IPS-18a (cell line): ENCODE data around the gene P2RX4.
"Not testable (repeated sequence)": the region's sequence is repeated elsewhere in the genome, so short reads cannot be mapped to it uniquely, and the experiment has no call there.

Source experiments
- H3K27ac ChIP-seq: one replicate; pipeline ENCODE4 v1.5.1; 2013; ENCODE audit warnings: low read length
- H3K27me3 ChIP-seq: one replicate; pipeline ENCODE4 v1.6.1; 2013; ENCODE audit warnings: mild to moderate bottlenecking, low read length; ENCODE audit not compliant: control insufficient read depth, insufficient read depth
- H3K36me3 ChIP-seq: one replicate; pipeline ENCODE4 v1.6.1; 2013; ENCODE audit warnings: low read depth, low read length; ENCODE audit not compliant: control insufficient read depth
- H3K4me1 ChIP-seq: one replicate; pipeline ENCODE4 v1.6.1; 2013; ENCODE audit warnings: low read depth, low read length; ENCODE audit not compliant: control insufficient read depth
- H3K4me3 ChIP-seq: one replicate; pipeline ENCODE4 v1.5.1; 2013; ENCODE audit warnings: low read length
- H3K9ac ChIP-seq: one replicate; pipeline ENCODE4 v1.6.1; 2013; ENCODE audit warnings: mild to moderate bottlenecking, low read length, moderate library complexity
- H3K9me3 ChIP-seq: one replicate; pipeline ENCODE4 v1.6.1; 2013; ENCODE audit warnings: low read depth, low read length; ENCODE audit not compliant: control insufficient read depth

The P2RX4 gene

GRCh38 chr12:121190523-121191031 lies 19.4 kb upstream of the P2RX4 start:
- Histone ChIP-seq H3K9ac (no peak overlapping the region), H3K36me3 (no peaks in the 10 kb centered on the region), H3K4me3 (no peak overlapping the region), H3K9me3 (no peaks in the 10 kb centered on the region), H3K27me3 (no peaks in the 10 kb centered on the region), H3K27ac (no peak overlapping the region), H3K4me1 (no peaks in the 10 kb centered on the region)

GRCh38 chr12:121191151-121191550 lies 18.8 kb upstream of the P2RX4 start:
- H3K27ac ChIP-seq: no peak overlapping the region
- no peaks in the 10 kb centered on the region for H3K27me3 ChIP-seq
- no peak overlapping the region for H3K9ac ChIP-seq
- H3K36me3 ChIP-seq: no peaks in the 10 kb centered on the region
- no peaks in the 10 kb centered on the region for H3K9me3 ChIP-seq
- no peaks in the 10 kb centered on the region for H3K4me1 ChIP-seq
- H3K4me3 ChIP-seq: no peak overlapping the region

GRCh38 chr12:121196902-121197301 lies 13.0 kb upstream of the P2RX4 start:
- Histone ChIP-seq H3K9me3 (no peaks in the 10 kb centered on the region), H3K4me3 (no peak overlapping the region), H3K4me1 (no peaks in the 10 kb centered on the region), H3K9ac (no peak overlapping the region), H3K27me3 (no peaks in the 10 kb centered on the region), H3K27ac (no peak overlapping the region), H3K36me3 (no peaks in the 10 kb centered on the region)

- H3K36me3 ChIP-seq: no peaks in the 10 kb centered on the region
- no peaks in the 10 kb centered on the region for H3K9me3 ChIP-seq
- no peaks in the 10 kb centered on the region for H3K27me3 ChIP-seq
- H3K4me3 ChIP-seq: no peak overlapping the region
- H3K27ac ChIP-seq: no peak overlapping the region
- no peak overlapping the region for H3K9ac ChIP-seq
- no peaks in the 10 kb centered on the region for H3K4me1 ChIP-seq
Observed at GRCh38 chr12:121198949-121199348, 11.0 kb upstream of the P2RX4 start.

- H3K36me3 ChIP-seq, H3K9me3 ChIP-seq, H3K27ac ChIP-seq, H3K4me3 ChIP-seq, H3K9ac ChIP-seq, H3K4me1 ChIP-seq, H3K27me3 ChIP-seq: not testable (repeated sequence)
Observed at GRCh38 chr12:121201140-121201539, 8.8 kb upstream of the P2RX4 start.

GRCh38 chr12:121202407-121203355 lies 7.2 kb upstream of the P2RX4 start:
- Histone ChIP-seq H3K4me1 (no peaks in the 10 kb centered on the region), H3K4me3 (no peak overlapping the region), H3K9ac (no peak overlapping the region), H3K9me3 (no peaks in the 10 kb centered on the region), H3K36me3 (no peaks in the 10 kb centered on the region), H3K27ac (no peak overlapping the region), H3K27me3 (no peaks in the 10 kb centered on the region)

- no peak overlapping the region for H3K4me3 ChIP-seq
- no peak overlapping the region for H3K27ac ChIP-seq
- no peaks in the 10 kb centered on the region for H3K9me3 ChIP-seq
- H3K27me3 ChIP-seq: no peaks in the 10 kb centered on the region
- no peaks in the 10 kb centered on the region for H3K36me3 ChIP-seq
- H3K4me1 ChIP-seq: no peaks in the 10 kb centered on the region
- H3K9ac ChIP-seq: no peak overlapping the region
Observed at GRCh38 chr12:121203482-121203881, 6.4 kb upstream of the P2RX4 start.

- Histone ChIP-seq H3K27ac (no peak overlapping the region), H3K4me3 (no peak overlapping the region), H3K4me1 (no peaks in the 10 kb centered on the region)
Observed at GRCh38 chr12:121205491-121205890, 4.4 kb upstream of the P2RX4 start.

GRCh38 chr12:121208571-121208970 lies 1.4 kb upstream of the P2RX4 start:
- not testable (repeated sequence) for H3K4me3 ChIP-seq, H3K36me3 ChIP-seq, H3K4me1 ChIP-seq, H3K27ac ChIP-seq, H3K9ac ChIP-seq, H3K27me3 ChIP-seq, H3K9me3 ChIP-seq

More at GRCh38 chr12:121205491-121205890, 4.4 kb upstream of the P2RX4 start:
- H3K9me3 ChIP-seq: no peaks in the 10 kb centered on the region
- H3K27me3 ChIP-seq: peaks cover 7% of the 10 kb centered on the region
- H3K9ac ChIP-seq: no peak overlapping the region
- H3K36me3 ChIP-seq: no peaks in the 10 kb centered on the region

- Histone ChIP-seq H3K9ac (no peak overlapping the region), H3K4me3 (no peak overlapping the region), H3K36me3 (no peaks in the 10 kb centered on the region), H3K27ac (no peak overlapping the region), H3K9me3 (no peaks in the 10 kb centered on the region), H3K27me3 (peaks cover 7% of the 10 kb centered on the region), H3K4me1 (no peaks in the 10 kb centered on the region)
Observed at GRCh38 chr12:121209221-121209620, 708 bp upstream of the P2RX4 start.

GRCh38 chr12:121212875-121213274 lies 2.9 kb downstream of the P2RX4 start:
- Histone ChIP-seq H3K9ac (no peak overlapping the region), H3K9me3 (no peaks in the 10 kb centered on the region), H3K36me3 (no peaks in the 10 kb centered on the region), H3K27me3 (peaks cover 7% of the 10 kb centered on the region), H3K4me1 (no peaks in the 10 kb centered on the region), H3K27ac (no peak overlapping the region), H3K4me3 (no peak overlapping the region)
